Lower leg skin (tissue), 3 donors: ENCODE measurements around the gene PTPRCAP.

Source experiments
- CTCF ChIP-seq, 3 donors: fragments of 450-650 bp; IDR thresholded peaks; one replicate each; pipeline ENCODE4 v1.5.1; 2016; ENCODE audit warnings: antibody characterized with exemption in 3 of 3, mild to moderate bottlenecking in 3 of 3, moderate library complexity in 2 of 3
- POLR2A ChIP-seq, 2 donors: fragments of 450-650 bp; IDR thresholded peaks; one replicate each; pipeline ENCODE4 v1.6.1; 2016 to 2017; ENCODE audit warnings: antibody characterized with exemption in 2 of 2, mild to moderate bottlenecking in 1 of 2, moderate library complexity in 1 of 2

- TF ChIP-seq CTCF (IDR thresholded peaks at IDR 0.05) (no peak), POLR2A (IDR thresholded peaks at IDR 0.05) (no peak)
These were observed 41.8 kb downstream of the PTPRCAP start for GRCh38 chr11:67395555-67396258.
